HG02943 (cell line): ENCODE measurements around the gene LGI1.

ENCODE experiments used
- ATAC-seq: cut with Tn5 transposase; IDR thresholded peaks from one replicate; pipeline ENCODE4 v1.9.1; 2021; ENCODE audit warnings: mild to moderate bottlenecking, low read depth, moderate library complexity; ENCODE audit not compliant: unreplicated experiment

The LGI1 gene

GRCh38 chr10:93844979-93845626 lies 87.4 kb downstream of the LGI1 start:
- ATAC-seq, result no peak
